Breast epithelium (tissue), 3 donors: ENCODE measurements around the gene OTOG.

Source experiments
- POLR2A ChIP-seq: fragments of 450-650 bp; IDR thresholded peaks from one replicate; pipeline ENCODE4 v1.6.1; 2016; ENCODE audit warnings: antibody characterized with exemption, mild to moderate bottlenecking, moderate library complexity
- POLR2AphosphoS5 ChIP-seq, 3 donors: sonication (generic); formaldehyde crosslinking; IDR thresholded peaks; one replicate each; pipeline ENCODE4 v1.6.1; 2017; ENCODE audit warnings: antibody characterized with exemption in 3 of 3

- TF ChIP-seq POLR2A (no peak), POLR2AphosphoS5 (IDR thresholded peaks at IDR 0.05) (no peak)
Observed at GRCh38 chr11:17595526-17596309, 48.7 kb downstream of the OTOG start.
